HG03159 (cell line): ENCODE data around the gene NUP54.

Experiments used
- ATAC-seq: cut with Tn5 transposase; IDR thresholded peaks from one replicate; pipeline ENCODE4 v1.9.1; 2021; ENCODE audit warnings: mild to moderate bottlenecking, moderate library complexity; ENCODE audit not compliant: unreplicated experiment

NUP54 gene

DNA sequence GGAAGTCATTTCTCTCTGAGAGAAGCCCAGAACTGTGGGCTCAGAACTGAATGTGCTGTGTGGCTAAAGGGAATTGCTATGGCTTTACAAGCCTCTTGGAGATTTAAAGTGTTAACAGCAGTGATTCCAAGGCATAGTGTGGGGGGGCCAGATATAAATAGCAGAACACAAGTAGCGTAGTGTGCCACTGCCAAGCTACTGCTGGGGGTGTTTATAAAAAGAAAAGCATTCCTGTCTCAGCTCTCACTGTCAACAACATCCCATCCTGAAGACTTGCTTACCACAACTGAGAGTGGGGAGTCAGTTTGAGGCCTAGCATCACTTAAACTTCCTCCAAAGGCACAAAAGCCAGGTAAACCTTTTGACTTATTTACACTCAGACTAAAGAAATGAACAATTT lies 73.7 kb downstream of the NUP54 start, which contains the start of gene ART3:
Gene ART3 (plus strand): TSS at position 242 of the 400 bp plus-strand sequence. CDS start 1,181 bp downstream, outside the sequence.
- no peak for ATAC-seq

DNA sequence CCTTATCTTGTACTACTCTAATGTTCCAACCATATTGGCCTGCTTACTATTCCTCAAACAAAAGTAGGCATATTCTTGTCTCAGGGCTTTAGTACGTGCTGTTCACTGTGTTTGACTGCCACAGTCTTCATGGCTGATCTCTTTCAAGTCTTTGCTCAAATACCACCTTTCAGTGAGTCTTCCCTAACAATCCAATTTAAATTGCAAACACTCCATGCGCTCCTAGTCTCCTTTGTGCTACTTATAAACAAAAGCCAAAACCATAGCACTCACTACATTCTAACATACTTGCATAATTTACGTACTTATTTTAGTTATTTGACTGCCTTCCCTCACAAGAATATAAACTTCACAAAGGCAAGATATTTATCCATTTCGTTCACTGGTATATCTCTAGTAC lies 75.4 kb downstream of the NUP54 start:
- ATAC-seq, result no peak

DNA sequence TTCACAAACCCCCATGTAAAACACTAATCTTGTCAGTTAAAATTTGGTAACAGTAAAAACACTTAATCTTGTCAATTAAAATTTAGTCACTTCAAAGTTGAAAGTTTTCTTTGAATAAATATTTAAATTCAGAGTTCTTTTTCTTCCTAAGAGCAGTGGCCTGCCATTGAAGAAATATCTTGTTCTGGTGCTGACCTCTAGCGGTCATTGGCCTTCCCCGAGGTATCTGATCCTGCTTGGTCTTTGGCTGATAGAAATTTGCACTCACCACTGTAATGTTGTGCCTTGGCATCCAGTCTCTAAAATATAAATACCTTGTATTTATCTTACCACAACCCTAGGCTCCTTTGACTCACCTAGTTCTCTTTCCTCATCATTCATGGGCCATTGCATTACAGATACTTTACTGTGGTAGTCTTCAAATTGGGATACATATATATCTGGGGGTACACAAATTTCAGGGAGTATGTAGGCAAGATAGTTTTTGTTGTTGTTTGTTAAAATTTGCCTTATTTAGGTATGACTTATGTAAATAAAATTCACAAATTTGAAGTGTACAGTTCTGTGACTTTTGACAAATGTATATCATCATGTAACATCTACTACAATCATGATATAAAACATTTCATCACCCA lies 80.4 kb downstream of the NUP54 start:
- ATAC-seq, result peak; percentile 79

DNA sequence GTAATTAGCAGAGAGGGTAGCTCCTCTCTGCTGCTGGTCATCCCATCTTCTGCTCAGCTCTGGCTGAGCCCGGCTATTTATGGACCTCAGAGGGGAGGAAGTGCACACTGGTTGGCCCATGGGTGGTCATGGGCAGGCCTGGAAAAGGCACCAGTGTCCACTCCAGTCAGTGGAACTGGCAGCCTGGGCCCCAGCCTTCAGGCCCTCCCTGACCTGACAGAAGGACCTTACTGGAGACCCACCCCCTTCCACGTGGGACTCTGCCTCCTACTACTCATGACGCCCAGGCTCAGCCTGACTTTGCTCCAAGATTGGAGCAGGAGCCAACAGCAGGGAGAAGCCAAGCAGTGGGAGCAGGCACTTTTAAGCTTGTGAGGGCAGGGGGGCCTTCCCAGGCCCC lies 81.7 kb downstream of the NUP54 start:
- no peak for ATAC-seq
